ENCODE data around the gene KRTAP10-12. TPM values are rescaled to one million over a fixed set of nuclear protein-coding genes. Genes with fewer than 3 reads are reported as not detected.

The KRTAP10-12 gene
- total RNA-seq, 6 donors from 2014 or later: not detected

DNA sequence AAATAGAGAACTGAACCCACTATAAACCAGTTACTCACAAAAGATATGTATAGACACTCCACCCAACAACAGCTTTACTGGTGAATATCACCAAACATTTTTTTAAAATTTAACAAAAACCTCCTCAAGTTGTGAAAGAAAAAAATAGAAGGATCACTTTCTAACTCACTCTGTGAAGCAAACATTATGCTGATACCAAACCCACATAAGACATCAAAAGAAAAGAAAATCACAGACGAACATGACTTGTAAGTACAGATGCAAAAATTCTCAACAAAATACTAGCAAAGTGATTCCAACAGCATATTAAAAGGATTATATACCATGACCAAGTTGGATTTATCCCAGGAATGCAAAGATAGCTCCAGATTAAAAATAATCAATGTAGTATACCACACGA, 5.3 kb upstream of the KRTAP10-12 start:
- no peaks in the 10 kb centered on the region for H3K4me1 ChIP-seq
- peaks cover 0 to 15% (median 13%) of the 10 kb centered on the region in 4 donors for H3K9me3 ChIP-seq
- H3K36me3 ChIP-seq: no peaks in the 10 kb centered on the region
- no peak overlapping the region for H3K27ac ChIP-seq
- ATAC-seq (ENCODE audit: low FRiP score in 2 of 2): no peak
- TF ChIP-seq POLR2AphosphoS5 (IDR thresholded peaks at IDR 0.05): no peak
- WGBS, 2 donors: 71 to 74% methylated on average over 2 of the region's 2 CpGs
- H3K27me3 ChIP-seq: no peaks in the 10 kb centered on the region
- DNase-seq: no peak
- no peak overlapping the region for H3K4me3 ChIP-seq

DNA sequence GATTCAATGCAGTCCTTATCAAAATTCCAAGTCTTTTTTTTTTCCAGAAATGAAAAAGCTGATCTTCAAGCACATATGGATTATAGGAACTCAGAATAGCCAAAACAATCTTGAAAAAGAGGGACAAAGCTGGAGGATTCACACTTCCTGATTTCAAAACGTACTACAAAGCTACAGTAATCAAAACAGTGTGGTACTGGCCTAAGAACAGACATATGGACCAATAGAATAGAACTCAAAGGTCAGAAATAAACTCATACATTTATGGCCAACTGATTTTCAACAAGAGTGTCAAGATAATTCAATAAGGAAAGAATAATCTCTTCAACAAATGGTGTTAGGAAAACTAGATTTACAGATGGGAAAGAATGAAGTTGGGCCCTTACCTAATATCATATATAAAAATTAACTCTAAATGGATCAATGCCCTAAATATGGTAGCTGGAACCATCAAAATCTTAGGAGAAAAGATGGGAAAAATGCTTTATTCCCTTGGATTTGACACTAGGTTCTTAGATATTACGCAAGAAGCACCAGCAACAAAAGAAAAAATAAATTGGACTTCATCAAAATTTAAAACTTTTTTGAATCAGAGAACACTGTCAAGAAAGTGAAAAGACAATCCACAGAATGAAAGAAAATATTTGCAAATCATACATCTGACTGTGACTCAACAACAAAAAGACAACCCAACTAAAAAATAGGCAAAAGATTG, 4.0 kb upstream of the KRTAP10-12 start:
- no peak overlapping the region for H3K4me3 ChIP-seq
- WGBS, 2 donors: 47 to 62% methylated on average over 2 of the region's 2 CpGs

DNA sequence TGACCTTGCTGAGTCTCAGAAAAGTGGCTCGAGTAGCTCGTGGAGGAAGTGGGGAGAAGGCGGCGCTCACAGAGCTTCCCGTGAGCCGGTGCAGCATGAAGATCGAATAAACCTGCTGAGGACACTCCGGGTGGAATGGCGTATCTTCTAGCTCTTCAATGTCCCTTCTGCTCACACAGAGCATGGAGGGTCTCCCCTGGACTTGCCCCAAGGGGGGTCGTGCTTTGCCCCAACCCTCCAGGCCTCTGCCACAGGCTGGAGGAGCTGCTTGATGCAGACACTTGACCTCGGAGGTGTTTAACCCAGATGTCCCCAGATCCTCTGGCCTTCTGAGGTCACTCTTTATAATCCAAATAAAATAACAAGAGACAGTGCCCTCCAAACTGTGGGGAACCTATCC, 2.2 kb upstream of the KRTAP10-12 start:
- H3K9me3 ChIP-seq: peaks cover 0 to 15% (median 13%) of the 10 kb centered on the region in 4 donors
- DNase-seq (no peak), ATAC-seq (ENCODE audit: low FRiP score in 2 of 2) (no peak)
- WGBS, 2 donors: 66 to 71% methylated on average over 9 to 11 of the region's 11 CpGs
- H3K36me3 ChIP-seq: no peaks in the 10 kb centered on the region
- no peak for TF ChIP-seq POLR2AphosphoS5 (IDR thresholded peaks at IDR 0.05)
- no peak for TF ChIP-seq POLR2A (IDR thresholded peaks at IDR 0.05)
- TF ChIP-seq, protein P1, sequence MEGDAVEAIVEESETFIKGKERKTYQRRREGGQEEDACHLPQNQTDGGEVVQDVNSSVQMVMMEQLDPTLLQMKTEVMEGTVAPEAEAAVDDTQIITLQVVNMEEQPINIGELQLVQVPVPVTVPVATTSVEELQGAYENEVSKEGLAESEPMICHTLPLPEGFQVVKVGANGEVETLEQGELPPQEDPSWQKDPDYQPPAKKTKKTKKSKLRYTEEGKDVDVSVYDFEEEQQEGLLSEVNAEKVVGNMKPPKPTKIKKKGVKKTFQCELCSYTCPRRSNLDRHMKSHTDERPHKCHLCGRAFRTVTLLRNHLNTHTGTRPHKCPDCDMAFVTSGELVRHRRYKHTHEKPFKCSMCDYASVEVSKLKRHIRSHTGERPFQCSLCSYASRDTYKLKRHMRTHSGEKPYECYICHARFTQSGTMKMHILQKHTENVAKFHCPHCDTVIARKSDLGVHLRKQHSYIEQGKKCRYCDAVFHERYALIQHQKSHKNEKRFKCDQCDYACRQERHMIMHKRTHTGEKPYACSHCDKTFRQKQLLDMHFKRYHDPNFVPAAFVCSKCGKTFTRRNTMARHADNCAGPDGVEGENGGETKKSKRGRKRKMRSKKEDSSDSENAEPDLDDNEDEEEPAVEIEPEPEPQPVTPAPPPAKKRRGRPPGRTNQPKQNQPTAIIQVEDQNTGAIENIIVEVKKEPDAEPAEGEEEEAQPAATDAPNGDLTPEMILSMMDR (IDR thresholded peaks at IDR 0.05): no peak
- TF ChIP-seq EP300 (IDR thresholded peaks at IDR 0.05): no peak
- H3K4me3 ChIP-seq: no peak overlapping the region
- H3K27me3 ChIP-seq: no peaks in the 10 kb centered on the region
- no peaks in the 10 kb centered on the region for H3K4me1 ChIP-seq
- no peak overlapping the region for H3K27ac ChIP-seq

More for the DNA sequence above, 4.0 kb upstream of the KRTAP10-12 start:
- ATAC-seq (ENCODE audit: low FRiP score in 2 of 2): no peak
- H3K36me3 ChIP-seq: no peaks in the 10 kb centered on the region
- no peak for DNase-seq
- TF ChIP-seq, protein P1 (IDR thresholded peaks at IDR 0.05): no peak
- no peak for TF ChIP-seq POLR2A (IDR thresholded peaks at IDR 0.05)
- no peak for TF ChIP-seq EP300 (IDR thresholded peaks at IDR 0.05)
- TF ChIP-seq POLR2AphosphoS5 (IDR thresholded peaks at IDR 0.05): no peak
- H3K4me1 ChIP-seq: no peaks in the 10 kb centered on the region
- peaks cover 0 to 15% (median 13%) of the 10 kb centered on the region in 4 donors for H3K9me3 ChIP-seq
- H3K27me3 ChIP-seq: no peaks in the 10 kb centered on the region
- no peak overlapping the region for H3K27ac ChIP-seq

DNA sequence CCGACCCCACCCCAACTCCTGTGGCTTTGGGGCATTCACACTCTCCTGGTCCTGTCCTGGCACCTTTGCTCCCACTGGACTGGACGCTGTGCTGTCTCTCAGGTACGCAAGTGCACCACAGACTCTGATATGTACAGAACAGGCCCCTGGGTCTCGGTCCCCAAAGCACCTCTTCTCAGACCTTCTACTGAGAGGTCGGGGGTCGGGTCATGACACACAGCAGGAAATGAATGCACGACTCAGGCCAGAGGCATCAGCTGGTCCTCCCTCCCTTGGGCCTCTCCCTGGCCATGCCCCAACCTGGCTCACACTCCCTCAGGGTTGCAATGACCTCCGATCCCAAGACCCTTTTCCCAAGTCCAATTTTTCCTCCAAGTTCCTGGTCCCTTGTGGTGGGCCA, 1.8 kb upstream of the KRTAP10-12 start:
- no peak for TF ChIP-seq POLR2AphosphoS5 (IDR thresholded peaks at IDR 0.05)
- TF ChIP-seq POLR2A (IDR thresholded peaks at IDR 0.05): no peak
- TF ChIP-seq, protein P1 (IDR thresholded peaks at IDR 0.05): no peak
- no peak for TF ChIP-seq EP300 (IDR thresholded peaks at IDR 0.05)
- no peak for DNase-seq

DNA sequence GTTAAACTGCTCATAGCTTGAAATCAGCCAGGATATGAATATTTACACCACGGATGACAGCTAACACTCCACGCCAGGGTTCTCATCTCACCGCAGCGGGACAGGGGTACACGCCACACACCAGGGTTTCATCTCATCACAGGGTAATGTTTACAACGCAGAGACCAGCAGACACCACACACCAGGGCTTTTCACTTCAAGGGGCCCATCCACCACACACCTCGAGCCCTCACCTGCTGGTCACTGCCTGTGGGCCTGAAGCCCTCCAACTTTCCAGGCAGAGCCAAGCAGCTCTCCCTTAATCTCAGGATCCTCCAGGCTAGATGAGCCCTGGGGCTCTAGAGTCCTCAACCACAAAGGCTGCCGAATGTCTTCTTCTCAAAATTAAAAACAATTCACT, 1.3 kb upstream of the KRTAP10-12 start:
- Histone ChIP-seq H3K9me3 (peaks cover 0 to 15% (median 13%) of the 10 kb centered on the region in 4 donors), H3K27me3 (no peaks in the 10 kb centered on the region), H3K36me3 (no peaks in the 10 kb centered on the region), H3K4me1 (no peaks in the 10 kb centered on the region), H3K27ac (no peak overlapping the region), H3K4me3 (no peak overlapping the region)
- ATAC-seq (ENCODE audit: low FRiP score in 2 of 2) (no peak), DNase-seq (no peak)
- TF ChIP-seq POLR2A (IDR thresholded peaks at IDR 0.05) (no peak), EP300 (IDR thresholded peaks at IDR 0.05) (no peak), POLR2AphosphoS5 (IDR thresholded peaks at IDR 0.05) (no peak)
- TF ChIP-seq, protein P1 (IDR thresholded peaks at IDR 0.05): no peak
- 78 to 83% methylated on average over 8 of the region's 8 CpGs for WGBS, 2 donors

More for the DNA sequence above, 1.8 kb upstream of the KRTAP10-12 start:
- Histone ChIP-seq H3K9me3 (peaks cover 0 to 15% (median 13%) of the 10 kb centered on the region in 4 donors), H3K4me3 (no peak overlapping the region), H3K4me1 (no peaks in the 10 kb centered on the region), H3K27ac (no peak overlapping the region), H3K27me3 (no peaks in the 10 kb centered on the region), H3K36me3 (no peaks in the 10 kb centered on the region)
- ATAC-seq (ENCODE audit: low FRiP score in 2 of 2): no peak
- 61 to 73% methylated on average over 8 of the region's 8 CpGs for WGBS, 2 donors

Measured in upper lobe of left lung (tissue), 6 donors.